ENCODE results near the gene ZNF197. TPM values are rescaled to one million over a fixed set of nuclear protein-coding genes. Genes with fewer than 3 reads are reported as not detected.

ZNF197 gene
- total RNA-seq, 1 experiment from 2014 or later = 17.5 TPM

DNA sequence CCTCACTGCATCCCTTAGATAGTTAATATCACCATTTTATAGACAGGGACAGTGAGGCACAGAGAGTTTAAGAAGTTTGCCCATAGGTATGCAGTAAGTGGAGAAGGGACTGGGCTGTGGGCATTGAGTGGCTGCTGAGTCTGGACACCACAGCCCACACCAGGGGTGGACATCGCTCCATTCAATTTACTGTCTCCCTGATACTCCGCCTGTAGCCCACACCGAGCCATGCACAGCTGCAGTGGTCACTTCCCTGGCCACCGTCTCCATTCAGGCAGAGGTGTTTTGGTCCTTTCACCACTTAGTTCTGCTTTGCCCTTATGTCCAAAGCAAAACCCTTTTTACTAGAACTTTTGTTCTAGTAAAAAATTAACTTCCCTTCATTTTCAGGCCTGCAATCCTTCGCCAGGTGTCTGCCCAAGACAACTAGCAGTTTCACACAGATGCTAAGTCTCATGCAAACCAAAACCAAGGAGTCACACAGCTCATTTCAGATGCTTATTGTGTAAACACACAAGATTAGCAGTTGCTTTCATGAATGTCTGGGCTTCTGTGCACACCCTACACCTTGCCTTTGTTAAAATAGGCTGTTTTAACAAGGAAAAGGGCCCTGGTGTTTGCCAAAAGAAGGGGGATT lies 53.8 kb downstream of the ZNF197 start:
- no peaks in the 10 kb centered on the region for H3K23me2 ChIP-seq (ENCODE audit: insufficient read length, low read depth, low read length, poor library complexity, severe bottlenecking)
- no peak for DNase-seq

More for the DNA sequence above, 53.8 kb downstream of the ZNF197 start:
- H2BK120ac ChIP-seq (ENCODE audit: low read depth, low read length, poor library complexity, severe bottlenecking) = no peak overlapping the region
- no peaks in the 10 kb centered on the region for H3K4me1 ChIP-seq (ENCODE audit: insufficient read depth, low read length)
- H2BK5ac ChIP-seq (ENCODE audit: insufficient read length, low read length) = no peak overlapping the region
- H2BK12ac ChIP-seq (ENCODE audit: insufficient read length, low read depth, low read length) = no peak overlapping the region
- TF ChIP-seq, protein P1, sequence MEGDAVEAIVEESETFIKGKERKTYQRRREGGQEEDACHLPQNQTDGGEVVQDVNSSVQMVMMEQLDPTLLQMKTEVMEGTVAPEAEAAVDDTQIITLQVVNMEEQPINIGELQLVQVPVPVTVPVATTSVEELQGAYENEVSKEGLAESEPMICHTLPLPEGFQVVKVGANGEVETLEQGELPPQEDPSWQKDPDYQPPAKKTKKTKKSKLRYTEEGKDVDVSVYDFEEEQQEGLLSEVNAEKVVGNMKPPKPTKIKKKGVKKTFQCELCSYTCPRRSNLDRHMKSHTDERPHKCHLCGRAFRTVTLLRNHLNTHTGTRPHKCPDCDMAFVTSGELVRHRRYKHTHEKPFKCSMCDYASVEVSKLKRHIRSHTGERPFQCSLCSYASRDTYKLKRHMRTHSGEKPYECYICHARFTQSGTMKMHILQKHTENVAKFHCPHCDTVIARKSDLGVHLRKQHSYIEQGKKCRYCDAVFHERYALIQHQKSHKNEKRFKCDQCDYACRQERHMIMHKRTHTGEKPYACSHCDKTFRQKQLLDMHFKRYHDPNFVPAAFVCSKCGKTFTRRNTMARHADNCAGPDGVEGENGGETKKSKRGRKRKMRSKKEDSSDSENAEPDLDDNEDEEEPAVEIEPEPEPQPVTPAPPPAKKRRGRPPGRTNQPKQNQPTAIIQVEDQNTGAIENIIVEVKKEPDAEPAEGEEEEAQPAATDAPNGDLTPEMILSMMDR (conservative IDR thresholded peaks at IDR 0.05) = no peak
- no peak overlapping the region for H2BK15ac ChIP-seq (ENCODE audit: low read depth, low read length)
- no CpG with 5 or more reads among the region's 5 CpGs for WGBS (ENCODE audit: extremely low coverage, insufficient read length, low lambda C conversion rate)
- no peak overlapping the region for H3K56ac ChIP-seq (ENCODE audit: insufficient read length, low read depth, low read length)
- H4K91ac ChIP-seq (ENCODE audit: insufficient read length, low read depth, low read length) = no peak overlapping the region
- H3K79me1 ChIP-seq (ENCODE audit: insufficient read depth, low read depth, low read length, poor library complexity, severe bottlenecking) = no peaks in the 10 kb centered on the region
- H2AK5ac ChIP-seq (ENCODE audit: insufficient read length, low read length) = no peak overlapping the region
- no peak overlapping the region for H3K18ac ChIP-seq (ENCODE audit: insufficient read length, low read depth, low read length)
- no peaks in the 10 kb centered on the region for H3K79me2 ChIP-seq (ENCODE audit: insufficient read depth, low read length)
- H4K8ac ChIP-seq (replicated peaks; ENCODE audit: insufficient read length, low read depth, low read length) = no peak overlapping the region
- peaks cover 24 to 32% of the 10 kb centered on the region in 2 experiments for H3K9me3 Mint-ChIP-seq
- no peak overlapping the region for H4K5ac ChIP-seq (ENCODE audit: insufficient read length, low read depth, low read length)
- H2AFZ ChIP-seq (ENCODE audit: low read length) = no peak overlapping the region
- H3T11ph ChIP-seq (ENCODE audit: low read length) = no peak overlapping the region
- H3K4me3 Mint-ChIP-seq = no peak overlapping the region
- H3K4me1 Mint-ChIP-seq = peaks cover 4 to 11% of the 10 kb centered on the region in 2 experiments; a peak in 3 of 4 replicates
- no peak overlapping the region for H3K9ac ChIP-seq (ENCODE audit: extremely low read depth, insufficient read length, low read length)
- no peak overlapping the region for H3K23ac ChIP-seq (ENCODE audit: insufficient read length, low read depth, low read length)
- no peaks in the 10 kb centered on the region for H4K20me1 ChIP-seq (ENCODE audit: control insufficient read depth, insufficient read depth, insufficient read length)
- no peak overlapping the region for H2BK20ac ChIP-seq (ENCODE audit: low read depth, low read length, poor library complexity, severe bottlenecking)
- no peak overlapping the region for H3K4me2 ChIP-seq (ENCODE audit: insufficient read depth, insufficient read length, low read length)
- peaks cover 14 to 32% (median 16%) of the 10 kb centered on the region in 3 experiments for H3K36me3 Mint-ChIP-seq (ENCODE audit: insufficient read depth in 1 of 3, low read depth in 3 of 3)
- H3K27ac Mint-ChIP-seq = no peak overlapping the region
- no peak overlapping the region for H3K4ac ChIP-seq (ENCODE audit: low read depth, low read length)
- peaks cover 7% of the 10 kb centered on the region for H3K27me3 Mint-ChIP-seq (ENCODE audit: low read depth)
- H3K14ac ChIP-seq (ENCODE audit: insufficient read depth, low read length) = no peak overlapping the region
- no peaks in the 10 kb centered on the region for H3K27me3 ChIP-seq (ENCODE audit: insufficient read depth, low read length)
- no peak overlapping the region for H3K27ac ChIP-seq (ENCODE audit: insufficient read length, low read depth, low read length)
- no peaks in the 10 kb centered on the region for H3K9me3 ChIP-seq (ENCODE audit: control insufficient read depth, low read depth, low read length)

Data from H9 (cell line).